HEK293 (cell line): Measurements from ENCODE around the gene CPNE4.

ENCODE experiments used
- CTCF ChIA-PET: fragments of 350-600 bp; formaldehyde crosslinking; extraction: SDS; loops from one replicate; lab custom pipeline; 2021; ENCODE audit warnings: antibody characterized with exemption; lab: Yijun Ruan, JAX
- POLR2A ChIA-PET: fragments of 300-600 bp; formaldehyde crosslinking; extraction: SDS; loops from one replicate; lab custom pipeline; 2020; ENCODE audit warnings: antibody characterized with exemption, inconsistent platforms; lab: Yijun Ruan, JAX
- H3K27ac ChIP-seq: fragments of 200-500 bp; sonication (Bioruptor generic); 2 replicates; pipeline ENCODE4 v1.5.1; 2014; ENCODE audit warnings: low read depth, low read length, control low read depth, inconsistent platforms; ENCODE audit errors: extremely low read depth
- H3K36me3 ChIP-seq, 2 experiments: fragments of 200-500 bp in 1 of 2; sonication (Bioruptor generic) in 1 of 2; 1 replicate in 1 of 2; 2 replicates in 1 of 2; pipeline ENCODE4 v1.5.1; 2014 to 2017; ENCODE audit warnings: inconsistent platforms in 2 of 2, low read length in 2 of 2; ENCODE audit not compliant: control insufficient read depth in 2 of 2, insufficient read depth in 1 of 2
- H3K4me1 ChIP-seq: fragments of 200-500 bp; sonication (Bioruptor generic); 2 replicates; pipeline ENCODE4 v1.5.1; 2014; ENCODE audit warnings: mild to moderate bottlenecking, low read length, inconsistent platforms; ENCODE audit not compliant: control insufficient read depth, insufficient read depth
- H3K4me3 ChIP-seq: 2 replicates; pipeline ENCODE4 v1.5.1; 2011; ENCODE audit warnings: low read depth, mild to moderate bottlenecking, control low read depth, low read length, moderate library complexity
- H3K9me3 ChIP-seq: fragments of 200-500 bp; sonication (Bioruptor generic); 2 replicates; pipeline ENCODE4 v1.5.1; 2014; ENCODE audit warnings: low read depth, low read length, inconsistent platforms; ENCODE audit not compliant: control insufficient read depth, insufficient read depth
- FEZF1 ChIP-seq: fragments of 450-650 bp; formaldehyde crosslinking; IDR thresholded peaks from 2 replicates; pipeline ENCODE4 v1.5.1; 2016; ENCODE audit warnings: missing biosample characterization, missing genetic modification characterization
- HOXA7 ChIP-seq: sonication (generic); formaldehyde crosslinking; IDR thresholded peaks from 2 replicates; pipeline ENCODE4 v1.8.1; 2022; ENCODE audit warnings: missing genetic modification reagents, borderline replicate concordance
- KLF8 ChIP-seq: fragments of 450-650 bp; formaldehyde crosslinking; IDR thresholded peaks from 2 replicates; pipeline ENCODE4 v1.5.1; 2016; ENCODE audit warnings: missing biosample characterization, missing genetic modification characterization
- MEIS1 ChIP-seq: sonication (generic); formaldehyde crosslinking; IDR thresholded peaks from 2 replicates; pipeline ENCODE4 v1.8.1; 2022; ENCODE audit warnings: missing genetic modification reagents, mild to moderate bottlenecking, borderline replicate concordance
- REPIN1 ChIP-seq: fragments of 450-650 bp; formaldehyde crosslinking; IDR thresholded peaks from 2 replicates; pipeline ENCODE4 v1.5.1; 2017; ENCODE audit warnings: missing biosample characterization, missing genetic modification characterization, low read depth
- ZBTB7A ChIP-seq: fragments of 450-650 bp; formaldehyde crosslinking; IDR thresholded peaks from 2 replicates; pipeline ENCODE4 v1.5.1; 2016; ENCODE audit warnings: low read depth, missing biosample characterization, missing genetic modification characterization
- ZNF133 ChIP-seq: fragments of 450-650 bp; formaldehyde crosslinking; IDR thresholded peaks from 2 replicates; pipeline ENCODE4 v1.5.1; 2016; ENCODE audit warnings: missing biosample characterization, missing genetic modification characterization
- ZNF335 ChIP-seq: fragments of 450-650 bp; formaldehyde crosslinking; conservative IDR thresholded peaks from 2 replicates; pipeline ENCODE4 v1.5.1; 2016; ENCODE audit warnings: missing biosample characterization, missing genetic modification characterization
- ZNF514 ChIP-seq: fragments of 450-650 bp; formaldehyde crosslinking; IDR thresholded peaks from 2 replicates; pipeline ENCODE4 v1.5.1; 2016; ENCODE audit warnings: missing biosample characterization, missing genetic modification characterization
- ZNF549 ChIP-seq: fragments of 450-650 bp; IDR thresholded peaks from 2 replicates; pipeline ENCODE4 v1.5.1; 2018; ENCODE audit warnings: missing biosample characterization, missing genetic modification characterization, mild to moderate bottlenecking, inconsistent platforms, moderate library complexity
- ZNF664 ChIP-seq: fragments of 450-650 bp; formaldehyde crosslinking; IDR thresholded peaks from 2 replicates; pipeline ENCODE4 v1.5.1; 2016; ENCODE audit warnings: missing biosample characterization, missing genetic modification characterization
- ZNF701 ChIP-seq: fragments of 450-650 bp; formaldehyde crosslinking; IDR thresholded peaks from 2 replicates; pipeline ENCODE4 v1.5.1; 2016; ENCODE audit warnings: missing biosample characterization, missing genetic modification characterization
- ZNF707 ChIP-seq: fragments of 450-650 bp; formaldehyde crosslinking; IDR thresholded peaks from 2 replicates; pipeline ENCODE4 v1.5.1; 2016; ENCODE audit warnings: missing biosample characterization, missing genetic modification characterization
- ZNF837 ChIP-seq: fragments of 450-650 bp; formaldehyde crosslinking; IDR thresholded peaks from 2 replicates; pipeline ENCODE4 v1.5.1; 2016; ENCODE audit warnings: missing biosample characterization, missing genetic modification characterization
- TF ChIP-seq, protein P1 (sequence below): fragments of 450-650 bp; formaldehyde crosslinking; IDR thresholded peaks from 2 replicates; pipeline ENCODE4 v1.5.1; 2016; ENCODE audit warnings: missing biosample characterization, missing genetic modification characterization
- TF ChIP-seq, protein P2 (sequence below): fragments of 450-650 bp; formaldehyde crosslinking; IDR thresholded peaks from 2 replicates; pipeline ENCODE4 v1.5.1; 2016; ENCODE audit warnings: missing biosample characterization, missing genetic modification characterization
- TF ChIP-seq, protein P3 (sequence below): fragments of 450-650 bp; formaldehyde crosslinking; IDR thresholded peaks from 2 replicates; pipeline ENCODE4 v1.5.1; 2016; ENCODE audit warnings: missing biosample characterization, missing genetic modification characterization, borderline replicate concordance

CPNE4 gene

DNA sequence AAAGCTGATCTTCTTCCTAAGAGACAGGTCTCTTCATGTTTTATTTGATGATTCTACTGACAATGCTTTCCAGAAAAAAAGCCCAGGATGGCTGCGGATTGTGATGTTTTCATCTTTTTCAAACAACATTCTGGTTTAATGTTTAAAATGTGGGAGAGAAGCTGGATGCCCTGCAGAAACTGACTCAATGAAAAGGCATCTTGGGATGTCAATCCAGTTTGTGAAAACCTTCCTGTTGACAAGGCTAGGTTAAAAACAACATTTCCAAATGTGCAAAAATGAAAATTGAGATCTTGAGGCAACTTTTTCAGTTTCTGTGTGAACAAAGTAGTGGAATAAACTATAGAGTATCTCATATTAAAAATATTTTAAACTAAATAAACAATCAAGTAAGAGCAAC, 376.0 kb downstream of the CPNE4 start (continued):
- TF ChIP-seq, protein P1, sequence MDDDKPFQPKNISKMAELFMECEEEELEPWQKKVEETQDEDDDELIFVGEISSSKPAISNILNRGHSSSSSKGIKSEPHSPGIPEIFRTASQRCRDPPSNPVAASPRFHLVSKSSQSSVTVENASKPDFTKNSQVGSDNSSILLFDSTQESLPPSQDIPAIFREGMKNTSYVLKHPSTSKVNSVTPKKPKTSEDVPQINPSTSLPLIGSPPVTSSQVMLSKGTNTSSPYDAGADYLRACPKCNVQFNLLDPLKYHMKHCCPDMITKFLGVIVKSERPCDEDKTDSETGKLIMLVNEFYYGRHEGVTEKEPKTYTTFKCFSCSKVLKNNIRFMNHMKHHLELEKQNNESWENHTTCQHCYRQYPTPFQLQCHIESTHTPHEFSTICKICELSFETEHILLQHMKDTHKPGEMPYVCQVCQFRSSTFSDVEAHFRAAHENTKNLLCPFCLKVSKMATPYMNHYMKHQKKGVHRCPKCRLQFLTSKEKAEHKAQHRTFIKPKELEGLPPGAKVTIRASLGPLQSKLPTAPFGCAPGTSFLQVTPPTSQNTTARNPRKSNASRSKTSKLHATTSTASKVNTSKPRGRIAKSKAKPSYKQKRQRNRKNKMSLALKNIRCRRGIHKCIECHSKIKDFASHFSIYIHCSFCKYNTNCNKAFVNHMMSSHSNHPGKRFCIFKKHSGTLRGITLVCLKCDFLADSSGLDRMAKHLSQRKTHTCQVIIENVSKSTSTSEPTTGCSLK (tag by site-specific recombination), result no peak
- no peak for TF ChIP-seq ZNF837 (tag by site-specific recombination)

DNA sequence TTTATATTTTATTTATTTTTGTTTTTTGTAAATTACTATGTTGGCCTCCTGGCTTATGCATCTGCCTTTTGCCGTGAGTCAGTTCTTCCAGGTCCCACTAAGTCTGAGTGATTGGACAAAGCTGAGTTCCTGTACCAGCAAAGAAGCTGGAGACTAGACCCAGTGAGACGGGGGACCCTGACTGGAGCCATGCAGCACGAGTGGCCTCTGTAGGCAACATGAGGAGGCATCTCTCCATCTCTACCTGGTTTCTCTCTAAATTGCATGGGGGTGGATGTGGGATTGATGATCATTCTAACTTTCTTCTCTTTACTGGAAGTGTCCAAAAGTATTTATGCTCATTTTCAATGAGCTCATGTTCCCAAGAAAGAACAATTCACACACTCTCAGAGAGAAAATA, 376.7 kb downstream of the CPNE4 start:
- TF ChIP-seq ZNF664 (tag by site-specific recombination), result no peak
- TF ChIP-seq, protein P2, sequence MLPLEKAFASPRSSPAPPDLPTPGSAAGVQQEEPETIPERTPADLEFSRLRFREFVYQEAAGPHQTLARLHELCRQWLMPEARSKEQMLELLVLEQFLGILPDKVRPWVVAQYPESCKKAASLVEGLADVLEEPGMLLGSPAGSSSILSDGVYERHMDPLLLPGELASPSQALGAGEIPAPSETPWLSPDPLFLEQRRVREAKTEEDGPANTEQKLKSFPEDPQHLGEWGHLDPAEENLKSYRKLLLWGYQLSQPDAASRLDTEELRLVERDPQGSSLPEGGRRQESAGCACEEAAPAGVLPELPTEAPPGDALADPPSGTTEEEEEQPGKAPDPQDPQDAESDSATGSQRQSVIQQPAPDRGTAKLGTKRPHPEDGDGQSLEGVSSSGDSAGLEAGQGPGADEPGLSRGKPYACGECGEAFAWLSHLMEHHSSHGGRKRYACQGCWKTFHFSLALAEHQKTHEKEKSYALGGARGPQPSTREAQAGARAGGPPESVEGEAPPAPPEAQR (tag by site-specific recombination), result no peak
- POLR2A ChIA-PET, result no interaction called here
- H3K4me3 ChIP-seq, result no peak overlapping the region
- no peaks in the 10 kb centered on the region for H3K36me3 ChIP-seq
- CTCF ChIA-PET, result no interaction called here
- no peak overlapping the region for H3K27ac ChIP-seq
- H3K9me3 ChIP-seq, result no peaks in the 10 kb centered on the region
- H3K4me1 ChIP-seq, result no peaks in the 10 kb centered on the region

DNA sequence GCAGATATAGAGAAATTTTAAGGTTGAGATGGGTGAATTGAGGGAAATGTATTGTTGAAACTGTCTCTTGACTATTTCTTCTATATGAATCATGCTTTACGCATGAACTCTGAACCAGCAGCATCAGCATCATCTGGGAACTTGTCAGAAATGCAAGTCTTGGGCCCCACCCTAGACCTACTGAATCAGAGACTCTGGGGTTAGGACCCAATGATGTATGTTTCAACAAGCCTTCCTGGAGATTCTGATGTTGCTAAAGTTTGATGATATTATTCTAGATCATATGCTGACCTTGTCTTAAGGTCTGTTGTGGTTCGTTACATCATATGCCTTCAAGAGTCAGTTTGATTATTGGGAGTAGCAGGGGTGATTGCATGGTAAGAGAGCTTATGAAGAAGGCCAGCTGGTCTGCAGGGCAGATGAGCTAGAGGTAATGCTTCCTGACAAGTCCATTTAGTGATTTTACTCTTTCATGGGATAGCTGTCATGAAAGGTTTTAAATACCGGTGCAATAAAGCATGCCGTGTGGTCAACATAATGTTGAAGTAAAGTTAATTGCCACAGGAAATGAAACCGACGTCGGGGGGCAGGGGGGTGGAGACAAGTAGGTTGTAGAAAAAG, 379.6 kb downstream of the CPNE4 start:
- H3K4me1 ChIP-seq, result no peaks in the 10 kb centered on the region
- ChIA-PET CTCF (interaction anchor here (0.7 kb wide), 1 partner anchor 106 kb away, joined by 3 read pairs; no protein-coding TSS in a partner anchor), POLR2A (no interaction called here)
- no peak overlapping the region for H3K4me3 ChIP-seq
- TF ChIP-seq ZNF707 (tag by site-specific recombination) (no peak), FEZF1 (tag by site-specific recombination) (no peak), ZNF133 (no peak), ZBTB7A (tag by site-specific recombination) (no peak), ZNF549 (tag by site-specific recombination) (no peak), ZNF514 (no peak), REPIN1 (tag by site-specific recombination) (no peak), KLF8 (no peak), HOXA7 (CRISPR knock-in tag) (no peak)
- TF ChIP-seq, protein P3, sequence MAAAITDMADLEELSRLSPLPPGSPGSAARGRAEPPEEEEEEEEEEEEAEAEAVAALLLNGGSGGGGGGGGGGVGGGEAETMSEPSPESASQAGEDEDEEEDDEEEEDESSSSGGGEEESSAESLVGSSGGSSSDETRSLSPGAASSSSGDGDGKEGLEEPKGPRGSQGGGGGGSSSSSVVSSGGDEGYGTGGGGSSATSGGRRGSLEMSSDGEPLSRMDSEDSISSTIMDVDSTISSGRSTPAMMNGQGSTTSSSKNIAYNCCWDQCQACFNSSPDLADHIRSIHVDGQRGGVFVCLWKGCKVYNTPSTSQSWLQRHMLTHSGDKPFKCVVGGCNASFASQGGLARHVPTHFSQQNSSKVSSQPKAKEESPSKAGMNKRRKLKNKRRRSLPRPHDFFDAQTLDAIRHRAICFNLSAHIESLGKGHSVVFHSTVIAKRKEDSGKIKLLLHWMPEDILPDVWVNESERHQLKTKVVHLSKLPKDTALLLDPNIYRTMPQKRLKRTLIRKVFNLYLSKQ, result no peak
- TF ChIP-seq, all 188 proteins: peak for 0
- Histone ChIP-seq H3K27ac (no peak overlapping the region), H3K9me3 (no peaks in the 10 kb centered on the region), H3K36me3 (no peaks in the 10 kb centered on the region)

DNA sequence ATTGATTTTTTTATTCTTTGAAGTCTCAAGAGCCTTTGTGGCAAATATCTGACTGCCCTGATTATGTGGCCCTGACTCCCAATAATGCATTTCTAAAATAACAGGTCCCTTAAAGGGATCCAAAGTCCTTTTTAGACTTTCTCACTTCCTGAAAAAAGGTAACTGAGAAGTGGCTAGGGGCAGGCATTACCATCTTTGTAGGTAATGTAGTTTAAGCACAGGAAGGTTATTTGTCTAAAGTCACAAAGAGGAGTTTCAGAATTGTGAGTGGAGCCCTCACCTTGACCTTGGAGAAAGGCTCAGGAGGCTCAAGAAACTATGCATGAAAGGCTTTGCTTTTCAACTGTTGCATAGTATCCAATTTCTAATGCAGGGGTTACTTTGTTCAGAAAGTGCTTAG, 389.2 kb downstream of the CPNE4 start:
- Histone ChIP-seq H3K36me3 (no peaks in the 10 kb centered on the region), H3K4me3 (no peak overlapping the region), H3K9me3 (no peaks in the 10 kb centered on the region), H3K4me1 (no peaks in the 10 kb centered on the region), H3K27ac (no peak overlapping the region)
- CTCF ChIA-PET, result no interaction called here
- POLR2A ChIA-PET, result no interaction called here
- TF ChIP-seq MEIS1 (no peak), ZNF701 (tag by site-specific recombination) (no peak), REPIN1 (tag by site-specific recombination) (no peak), KLF8 (no peak), ZNF335 (no peak)
